Measurements from ENCODE around the gene REPS1.

DNA sequence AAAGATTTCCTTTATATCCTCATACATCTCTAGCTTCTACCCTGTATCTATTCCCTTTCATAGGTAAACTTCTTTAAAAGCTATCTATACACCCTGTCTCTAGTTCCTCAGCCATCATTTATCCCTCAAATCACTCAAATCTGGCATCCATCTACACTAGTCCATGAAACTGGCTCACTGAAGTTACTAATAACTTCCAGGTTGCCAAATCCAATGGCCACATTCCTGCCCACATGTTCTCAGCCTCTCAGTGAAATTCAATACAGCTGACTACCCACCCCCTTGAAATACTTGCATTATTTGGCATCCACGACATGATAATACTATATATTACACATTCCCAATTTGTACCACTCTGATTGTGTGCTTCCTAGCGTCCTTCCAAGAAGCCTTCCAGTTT is 8.7 kb downstream of the REPS1 start:
- no peak for TF ChIP-seq EZH2 (IDR thresholded peaks at IDR 0.05; ENCODE audit: borderline replicate concordance, insufficient read depth, low read depth, low read length, poor library complexity, severe bottlenecking)
- TF ChIP-seq, protein P1, sequence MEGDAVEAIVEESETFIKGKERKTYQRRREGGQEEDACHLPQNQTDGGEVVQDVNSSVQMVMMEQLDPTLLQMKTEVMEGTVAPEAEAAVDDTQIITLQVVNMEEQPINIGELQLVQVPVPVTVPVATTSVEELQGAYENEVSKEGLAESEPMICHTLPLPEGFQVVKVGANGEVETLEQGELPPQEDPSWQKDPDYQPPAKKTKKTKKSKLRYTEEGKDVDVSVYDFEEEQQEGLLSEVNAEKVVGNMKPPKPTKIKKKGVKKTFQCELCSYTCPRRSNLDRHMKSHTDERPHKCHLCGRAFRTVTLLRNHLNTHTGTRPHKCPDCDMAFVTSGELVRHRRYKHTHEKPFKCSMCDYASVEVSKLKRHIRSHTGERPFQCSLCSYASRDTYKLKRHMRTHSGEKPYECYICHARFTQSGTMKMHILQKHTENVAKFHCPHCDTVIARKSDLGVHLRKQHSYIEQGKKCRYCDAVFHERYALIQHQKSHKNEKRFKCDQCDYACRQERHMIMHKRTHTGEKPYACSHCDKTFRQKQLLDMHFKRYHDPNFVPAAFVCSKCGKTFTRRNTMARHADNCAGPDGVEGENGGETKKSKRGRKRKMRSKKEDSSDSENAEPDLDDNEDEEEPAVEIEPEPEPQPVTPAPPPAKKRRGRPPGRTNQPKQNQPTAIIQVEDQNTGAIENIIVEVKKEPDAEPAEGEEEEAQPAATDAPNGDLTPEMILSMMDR (IDR thresholded peaks at IDR 0.05) = no peak
